Activated naive CD4-positive, alpha-beta T cell treated with anti-CD3 and anti-CD28 coated beads, Interleukin-2, amount 50 U/mL, for 24 hours (primary cell): ENCODE measurements around the gene LEKR1.
"Not testable (repeated sequence)": the region's sequence is repeated elsewhere in the genome, so short reads cannot be mapped to it uniquely, and the experiment has no call there.

Source experiments
- H3K27ac Mint-ChIP-seq: one replicate; pipeline ENCODE4 v1.8.0; 2021; ENCODE audit warnings: mild to moderate bottlenecking, mixed read lengths
- H3K27me3 Mint-ChIP-seq: one replicate; pipeline ENCODE4 v1.8.0; 2021; ENCODE audit warnings: mixed read lengths
- H3K36me3 Mint-ChIP-seq: one replicate; pipeline ENCODE4 v1.8.0; 2021; ENCODE audit warnings: mixed read lengths
- H3K4me1 Mint-ChIP-seq: one replicate; pipeline ENCODE4 v1.8.0; 2021; ENCODE audit warnings: mixed read lengths
- H3K4me3 Mint-ChIP-seq: one replicate; pipeline ENCODE4 v1.8.0; 2021; ENCODE audit warnings: mild to moderate bottlenecking, mixed read lengths
- H3K9me3 Mint-ChIP-seq: one replicate; pipeline ENCODE4 v1.8.0; 2021; ENCODE audit warnings: mixed read lengths

Gene LEKR1

DNA sequence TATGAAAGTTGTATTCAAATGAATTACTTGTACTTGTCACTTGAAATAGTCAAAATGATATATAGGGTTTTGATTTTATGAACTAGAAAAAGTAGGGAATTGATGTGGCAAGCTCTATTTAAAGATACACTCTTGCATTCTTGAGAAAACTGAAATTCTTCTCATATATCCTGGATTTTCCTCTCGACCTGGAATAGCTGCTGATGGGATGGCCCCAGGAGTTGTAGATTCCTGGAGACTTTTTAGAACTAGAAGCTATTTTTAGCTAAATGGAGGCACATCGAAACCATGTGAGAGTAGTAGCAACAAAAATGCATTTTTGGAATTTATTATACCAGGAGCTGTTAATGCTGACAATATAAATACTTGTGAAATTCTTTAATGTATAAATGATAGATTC, 125.9 kb downstream of the LEKR1 start:
- no peak overlapping the region for H3K27ac Mint-ChIP-seq
- H3K4me3 Mint-ChIP-seq = no peak overlapping the region
- peaks cover 6% of the 10 kb centered on the region for H3K27me3 Mint-ChIP-seq
- H3K9me3 Mint-ChIP-seq = no peaks in the 10 kb centered on the region
- H3K36me3 Mint-ChIP-seq = no peaks in the 10 kb centered on the region
- no peaks in the 10 kb centered on the region for H3K4me1 Mint-ChIP-seq

DNA sequence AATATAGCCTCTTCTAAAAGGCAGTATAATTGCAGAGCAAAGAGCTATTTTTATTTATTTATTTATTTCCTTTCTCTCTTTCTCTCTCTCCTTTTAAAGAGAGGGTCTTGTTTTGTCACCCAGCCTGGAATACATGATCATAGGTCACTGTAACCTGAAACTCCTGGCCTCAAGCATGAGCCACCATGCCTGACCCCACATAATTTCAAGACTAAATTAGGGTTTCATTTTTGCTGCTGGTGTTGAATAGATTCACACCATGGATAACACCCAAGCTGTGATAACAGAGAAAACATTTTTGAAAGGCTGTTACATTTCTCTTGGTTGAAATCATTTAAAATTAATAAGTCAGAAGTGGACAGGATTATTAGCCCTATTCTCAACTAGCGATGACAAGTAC, 131.6 kb downstream of the LEKR1 start:
- Mint-ChIP-seq H3K36me3 (no peaks in the 10 kb centered on the region), H3K4me1 (no peaks in the 10 kb centered on the region), H3K9me3 (no peaks in the 10 kb centered on the region), H3K27me3 (peaks cover 6% of the 10 kb centered on the region), H3K4me3 (no peak overlapping the region), H3K27ac (no peak overlapping the region)

- H3K36me3 Mint-ChIP-seq = peaks cover 2% of the 10 kb centered on the region
- H3K9me3 Mint-ChIP-seq = no peaks in the 10 kb centered on the region
- H3K27ac Mint-ChIP-seq = no peak overlapping the region
- no peaks in the 10 kb centered on the region for H3K4me1 Mint-ChIP-seq
- H3K4me3 Mint-ChIP-seq = no peak overlapping the region
- H3K27me3 Mint-ChIP-seq = peaks cover 1% of the 10 kb centered on the region
These were observed 136.9 kb downstream of the LEKR1 start for GRCh38 chr3:156963096-156963495.

DNA sequence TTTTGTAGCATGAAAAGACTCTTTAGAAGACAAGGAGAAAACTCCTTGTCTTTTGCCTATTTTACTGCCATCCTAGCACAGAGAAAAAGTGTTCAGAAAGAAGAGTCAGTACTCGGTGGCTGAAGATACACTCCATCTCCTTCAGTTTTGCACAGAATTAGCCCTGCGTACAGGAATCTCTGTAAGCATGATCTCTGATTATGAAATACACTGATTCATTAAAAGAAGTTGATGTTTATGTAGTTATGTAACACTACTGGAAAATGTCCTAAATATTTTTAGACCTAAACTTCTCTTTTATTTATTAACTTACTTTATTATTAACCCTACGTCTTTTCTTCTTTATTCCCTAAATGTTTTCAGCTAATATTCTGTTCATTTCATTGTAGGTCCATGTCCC, 138.4 kb downstream of the LEKR1 start:
- peaks cover 3% of the 10 kb centered on the region for H3K27me3 Mint-ChIP-seq
- no peaks in the 10 kb centered on the region for H3K9me3 Mint-ChIP-seq
- H3K4me1 Mint-ChIP-seq = no peaks in the 10 kb centered on the region
- no peak overlapping the region for H3K4me3 Mint-ChIP-seq
- H3K36me3 Mint-ChIP-seq = peaks cover 2% of the 10 kb centered on the region
- H3K27ac Mint-ChIP-seq = no peak overlapping the region

- not testable (repeated sequence) for H3K27me3 Mint-ChIP-seq, H3K36me3 Mint-ChIP-seq, H3K27ac Mint-ChIP-seq, H3K9me3 Mint-ChIP-seq, H3K4me3 Mint-ChIP-seq, H3K4me1 Mint-ChIP-seq
These were observed 140.2 kb downstream of the LEKR1 start for GRCh38 chr3:156966349-156966748.

GRCh38 chr3:156973954-156974353, 147.8 kb downstream of the LEKR1 start:
- Mint-ChIP-seq H3K27me3 (no peaks in the 10 kb centered on the region), H3K9me3 (no peaks in the 10 kb centered on the region), H3K36me3 (no peaks in the 10 kb centered on the region), H3K27ac (no peak overlapping the region), H3K4me1 (peaks cover 4% of the 10 kb centered on the region), H3K4me3 (no peak overlapping the region)

GRCh38 chr3:156974931-156975330, 148.8 kb downstream of the LEKR1 start:
- Mint-ChIP-seq H3K9me3 (no peaks in the 10 kb centered on the region), H3K36me3 (no peaks in the 10 kb centered on the region), H3K27me3 (no peaks in the 10 kb centered on the region), H3K4me1 (peaks cover 4% of the 10 kb centered on the region), H3K4me3 (no peak overlapping the region), H3K27ac (no peak overlapping the region)

DNA sequence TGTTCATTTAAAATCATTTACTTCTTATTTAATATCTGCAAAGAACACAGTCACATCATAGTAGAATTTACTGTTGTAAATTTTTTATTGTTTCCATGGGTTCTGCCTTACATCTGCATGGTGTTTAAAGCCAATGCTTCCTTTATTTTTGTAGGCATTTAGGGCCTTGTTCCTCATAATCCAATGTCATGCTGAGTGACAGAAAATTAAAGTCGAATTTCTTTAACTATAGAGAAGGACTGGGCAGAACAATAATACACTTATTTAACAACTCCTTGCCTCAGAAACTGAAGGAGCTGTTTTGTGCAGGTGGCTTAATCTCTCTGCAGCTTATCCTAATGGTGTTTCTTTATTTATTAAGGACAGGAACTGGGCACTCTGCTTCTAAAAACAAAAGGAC, 149.6 kb downstream of the LEKR1 start:
- Mint-ChIP-seq H3K27ac (no peak overlapping the region), H3K36me3 (no peaks in the 10 kb centered on the region), H3K4me3 (no peak overlapping the region), H3K4me1 (peaks cover 4% of the 10 kb centered on the region), H3K9me3 (no peaks in the 10 kb centered on the region), H3K27me3 (no peaks in the 10 kb centered on the region)

GRCh38 chr3:156976933-156977332, 150.8 kb downstream of the LEKR1 start:
- peaks cover 4% of the 10 kb centered on the region for H3K4me1 Mint-ChIP-seq
- no peaks in the 10 kb centered on the region for H3K27me3 Mint-ChIP-seq
- no peaks in the 10 kb centered on the region for H3K9me3 Mint-ChIP-seq
- no peak overlapping the region for H3K27ac Mint-ChIP-seq
- H3K36me3 Mint-ChIP-seq = no peaks in the 10 kb centered on the region
- no peak overlapping the region for H3K4me3 Mint-ChIP-seq

- Mint-ChIP-seq H3K4me1 (peaks cover 4% of the 10 kb centered on the region), H3K36me3 (no peaks in the 10 kb centered on the region), H3K27ac (no peak overlapping the region), H3K27me3 (no peaks in the 10 kb centered on the region), H3K4me3 (no peak overlapping the region), H3K9me3 (no peaks in the 10 kb centered on the region)
These were observed 152.4 kb downstream of the LEKR1 start for GRCh38 chr3:156978481-156978961.

- Mint-ChIP-seq H3K36me3 (no peaks in the 10 kb centered on the region), H3K27me3 (peaks cover 1% of the 10 kb centered on the region), H3K4me1 (peaks cover 4% of the 10 kb centered on the region), H3K9me3 (no peaks in the 10 kb centered on the region), H3K4me3 (no peak overlapping the region), H3K27ac (no peak overlapping the region)
These were observed 154.9 kb downstream of the LEKR1 start for GRCh38 chr3:156981005-156981404.

DNA sequence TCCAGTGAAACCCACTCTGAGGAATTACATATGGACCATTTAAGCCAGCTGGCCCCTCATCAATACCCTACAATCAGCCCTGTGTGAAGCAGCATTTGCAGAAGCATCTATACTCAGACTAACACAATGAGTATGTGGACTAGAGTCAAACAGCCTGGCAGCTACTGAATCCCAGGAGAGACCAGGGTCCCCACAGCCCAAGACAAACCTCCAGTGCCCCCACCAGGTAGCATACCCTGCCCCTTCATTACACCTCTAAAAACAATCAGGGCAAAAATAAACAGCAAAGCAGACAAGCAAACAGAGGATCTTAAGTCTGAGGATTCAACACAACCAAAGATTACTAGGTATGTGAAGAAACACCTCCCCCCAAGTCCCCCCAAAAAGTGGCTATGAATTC, 157.4 kb downstream of the LEKR1 start:
- Mint-ChIP-seq H3K27ac (no peak overlapping the region), H3K9me3 (no peaks in the 10 kb centered on the region), H3K4me1 (peaks cover 3% of the 10 kb centered on the region), H3K4me3 (no peak overlapping the region), H3K36me3 (no peaks in the 10 kb centered on the region), H3K27me3 (peaks cover 1% of the 10 kb centered on the region)

DNA sequence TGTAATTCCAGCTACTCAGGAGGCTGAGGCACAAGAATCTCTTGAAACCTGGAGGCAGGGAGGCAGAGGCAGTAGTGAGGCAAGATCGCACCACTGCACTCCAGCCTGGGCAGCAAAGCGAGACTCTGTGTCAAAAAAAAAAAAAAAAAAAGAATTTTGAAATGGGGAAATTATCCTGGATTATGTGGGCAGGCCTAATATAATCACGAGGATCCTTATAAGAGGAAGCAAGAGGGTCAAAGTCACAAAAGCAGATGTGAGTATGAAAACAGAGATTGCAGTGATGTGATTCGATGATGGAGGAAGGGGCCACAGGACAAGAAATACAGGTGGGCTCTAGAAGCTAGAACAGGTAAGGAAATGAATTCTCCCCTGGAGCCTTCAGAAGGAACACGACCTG, 159.6 kb downstream of the LEKR1 start:
- Mint-ChIP-seq H3K27ac (no peak overlapping the region), H3K27me3 (peaks cover 1% of the 10 kb centered on the region), H3K36me3 (no peaks in the 10 kb centered on the region), H3K9me3 (no peaks in the 10 kb centered on the region), H3K4me1 (no peaks in the 10 kb centered on the region), H3K4me3 (no peak overlapping the region)

DNA sequence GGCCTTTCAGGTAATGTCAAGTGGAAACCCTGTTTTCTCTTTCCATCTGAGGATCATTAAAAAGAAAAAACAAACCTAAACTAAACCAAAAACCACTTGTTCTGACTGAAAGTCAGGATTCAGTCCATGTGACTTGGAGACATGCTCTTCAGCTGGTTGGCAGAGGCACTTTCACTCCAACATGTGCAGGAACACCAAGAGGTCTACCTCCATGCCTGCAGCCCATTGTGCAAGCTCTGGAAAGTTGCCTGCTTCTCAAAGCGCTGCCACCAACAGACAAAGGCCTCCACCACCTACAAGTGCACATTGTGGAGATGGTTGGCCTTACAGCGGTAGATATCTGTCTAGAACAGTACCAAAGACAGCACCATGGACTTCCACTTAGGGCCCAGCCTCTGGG, 161.8 kb downstream of the LEKR1 start:
- no peak overlapping the region for H3K4me3 Mint-ChIP-seq
- H3K9me3 Mint-ChIP-seq = no peaks in the 10 kb centered on the region
- H3K4me1 Mint-ChIP-seq = no peaks in the 10 kb centered on the region
- no peaks in the 10 kb centered on the region for H3K36me3 Mint-ChIP-seq
- no peak overlapping the region for H3K27ac Mint-ChIP-seq
- H3K27me3 Mint-ChIP-seq = peaks cover 6% of the 10 kb centered on the region

- Mint-ChIP-seq H3K27ac (no peak overlapping the region), H3K4me3 (no peak overlapping the region), H3K9me3 (no peaks in the 10 kb centered on the region), H3K36me3 (no peaks in the 10 kb centered on the region), H3K27me3 (peaks cover 5% of the 10 kb centered on the region), H3K4me1 (no peaks in the 10 kb centered on the region)
These were observed 171.2 kb downstream of the LEKR1 start for GRCh38 chr3:156997351-156997750.

- Mint-ChIP-seq H3K4me3 (no peak overlapping the region), H3K4me1 (no peaks in the 10 kb centered on the region), H3K27ac (no peak overlapping the region), H3K27me3 (peaks cover 9% of the 10 kb centered on the region), H3K9me3 (peaks cover 12% of the 10 kb centered on the region), H3K36me3 (peaks cover 4% of the 10 kb centered on the region)
These were observed 175.2 kb downstream of the LEKR1 start for GRCh38 chr3:157001221-157001957.

- no peak overlapping the region for H3K27ac Mint-ChIP-seq
- no peaks in the 10 kb centered on the region for H3K27me3 Mint-ChIP-seq
- no peaks in the 10 kb centered on the region for H3K9me3 Mint-ChIP-seq
- H3K4me3 Mint-ChIP-seq = no peak overlapping the region
- H3K36me3 Mint-ChIP-seq = no peaks in the 10 kb centered on the region
- H3K4me1 Mint-ChIP-seq = no peaks in the 10 kb centered on the region
These were observed 195.5 kb downstream of the LEKR1 start for GRCh38 chr3:157021679-157022078.
